ENCODE measurements around the gene SLC38A10. TPM values are rescaled to one million over a fixed set of nuclear protein-coding genes. Genes with fewer than 3 reads are reported as not detected.

The SLC38A10 gene
- total RNA-seq, 1 experiment from 2014 or later, result 109 TPM

DNA sequence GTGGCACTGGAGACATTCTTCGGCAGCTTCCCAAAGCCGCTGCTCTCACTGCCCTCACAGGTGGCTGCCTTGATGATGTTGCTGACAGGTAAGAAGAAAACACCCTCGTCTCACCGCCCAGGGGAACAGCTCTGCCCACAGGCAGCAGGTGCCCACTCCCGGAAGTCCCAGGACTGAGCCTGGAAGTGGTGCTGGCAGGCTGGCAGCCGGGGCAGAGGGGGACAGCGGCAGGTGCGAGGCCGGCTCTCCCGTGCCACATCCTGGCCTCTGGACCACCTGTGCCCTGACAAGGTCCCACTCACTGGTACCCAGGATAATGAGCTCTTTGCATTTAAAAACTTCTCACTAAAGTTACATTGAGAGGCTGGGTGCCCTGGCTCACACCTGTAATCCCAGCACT lies 92.8 kb downstream of the SLC38A10 start:
- Histone ChIP-seq H4K20me1 (ENCODE audit: insufficient read depth) (no peaks in the 10 kb centered on the region), H3K36me3 (ENCODE audit: control insufficient read depth in 1 of 2, insufficient read depth in 2 of 2, low read length in 2 of 2) (peaks cover 0 to 6% of the 10 kb centered on the region in 2 experiments; a peak in 2 of 4 replicates), H3K9ac (ENCODE audit: low read length) (no peak overlapping the region), H3K27ac (ENCODE audit: low read depth, low read length) (no peak overlapping the region), H2AFZ (ENCODE audit: low read depth, low read length, poor library complexity, severe bottlenecking) (no peak overlapping the region), H3K79me2 (ENCODE audit: insufficient read depth, low read length) (no peaks in the 10 kb centered on the region), H3K4me2 (ENCODE audit: low read length) (no peak overlapping the region), H3K4me3 (replicated peaks in 1 of 2; ENCODE audit: low read depth in 1 of 2, low read length in 2 of 2) (no peak overlapping the region), H3K9me2 (ENCODE audit: insufficient read depth) (no peaks in the 10 kb centered on the region), H3K27me3 (ENCODE audit: insufficient read depth, low read length) (no peaks in the 10 kb centered on the region), H3K4me1 (ENCODE audit: control insufficient read depth in 1 of 2, insufficient read depth in 2 of 2, low read length in 2 of 2) (peaks cover 0 to 8% of the 10 kb centered on the region in 2 experiments; a peak in 1 of 4 replicates), H3K9me3 (ENCODE audit: control insufficient read depth in 1 of 2, insufficient read depth in 1 of 2, low read depth in 1 of 2, low read length in 2 of 2) (no peaks in the 10 kb centered on the region)
- BruUV-seq (replicated peaks), result no TSS peak
- no peak for DNase-seq (ENCODE audit: low read depth, low spot score)
- ATAC-seq, result no peak
- ChIA-PET CTCF (interaction anchor here (2.2 kb wide), 1 partner anchor 21 kb away, joined by 5 read pairs; the partner anchor contains the start of gene CEP131), POLR2A (no interaction called here), RAD21 (ENCODE audit: low non-redundant PET in 1 of 2, low total read pairs in 2 of 2, uncharacterized antibody in 2 of 2, unreplicated experiment in 2 of 2) (no interaction called here)
- TF ChIP-seq, protein P1, sequence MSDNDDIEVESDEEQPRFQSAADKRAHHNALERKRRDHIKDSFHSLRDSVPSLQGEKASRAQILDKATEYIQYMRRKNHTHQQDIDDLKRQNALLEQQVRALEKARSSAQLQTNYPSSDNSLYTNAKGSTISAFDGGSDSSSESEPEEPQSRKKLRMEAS (IDR thresholded peaks at IDR 0.05), result no peak
- TF ChIP-seq SRF (IDR thresholded peaks at IDR 0.05; ENCODE audit: low read depth), result no peak
- no peak for TF ChIP-seq SP1 (IDR thresholded peaks at IDR 0.05; ENCODE audit: low read depth)
- TF ChIP-seq, protein P2, sequence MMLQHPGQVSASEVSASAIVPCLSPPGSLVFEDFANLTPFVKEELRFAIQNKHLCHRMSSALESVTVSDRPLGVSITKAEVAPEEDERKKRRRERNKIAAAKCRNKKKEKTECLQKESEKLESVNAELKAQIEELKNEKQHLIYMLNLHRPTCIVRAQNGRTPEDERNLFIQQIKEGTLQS (IDR thresholded peaks at IDR 0.05), result no peak
- TF ChIP-seq EZH2phosphoT487 (IDR thresholded peaks at IDR 0.05; ENCODE audit: borderline replicate concordance), result no peak
- TF ChIP-seq ZNF274 (IDR thresholded peaks at IDR 0.05; ENCODE audit: low read depth, low read length), result no peak
- TF ChIP-seq POLR2AphosphoS5 (IDR thresholded peaks at IDR 0.05; ENCODE audit: low read depth, low read length), result no peak
- no peak for TF ChIP-seq RAD21 (IDR thresholded peaks at IDR 0.05; ENCODE audit: low read depth)
- intact Hi-C loops (cut with micrococcal nuclease), result no loop called here
